ENCODE data around the gene CCM2.

The CCM2 gene

GRCh38 chr7:44981035-44981706 is 18.8 kb upstream of the CCM2 start:
- H3K79me2 ChIP-seq (ENCODE audit: insufficient read depth, low read depth): peaks cover 36% of the 10 kb centered on the region

GRCh38 chr7:44982535-44982923 is 17.5 kb upstream of the CCM2 start:
- TF ChIP-seq CTCF (conservative IDR thresholded peaks at IDR 0.05; ENCODE audit: low read depth, low read length): no peak
- H3K36me3 ChIP-seq (ENCODE audit: insufficient read depth): peaks cover 25% of the 10 kb centered on the region; the same call in 1 of the 2 replicates
- H3K27ac ChIP-seq: peak overlapping the region; percentile 17; the same call in 1 of the 2 replicates
- no peaks in the 10 kb centered on the region for H3K27me3 ChIP-seq (ENCODE audit: insufficient read depth, low read depth)
- peak overlapping the region; percentile 7; the same call in 1 of the 2 replicates for H3K4me2 ChIP-seq
- peaks cover 16% of the 10 kb centered on the region for H4K20me1 ChIP-seq (ENCODE audit: insufficient read depth)
- no peak overlapping the region for H2AFZ ChIP-seq (ENCODE audit: low read depth)
- H3K79me2 ChIP-seq (ENCODE audit: insufficient read depth, low read depth): peaks cover 47% of the 10 kb centered on the region
- H3K4me1 ChIP-seq (ENCODE audit: low read depth, poor library complexity, severe bottlenecking): peaks cover 56% of the 10 kb centered on the region
- H3K4me3 ChIP-seq (IDR thresholded peaks at IDR 0.05; ENCODE audit: insufficient read depth, low read depth, low read length): no peak overlapping the region
- no peak overlapping the region for H3K9ac ChIP-seq

More at GRCh38 chr7:44981035-44981706, 18.8 kb upstream of the CCM2 start:
- H3K9ac ChIP-seq: no peak overlapping the region
- no peak for TF ChIP-seq CTCF (conservative IDR thresholded peaks at IDR 0.05; ENCODE audit: low read depth, low read length)
- peak overlapping the region; percentile 38; the same call in 1 of the 2 replicates for H3K27ac ChIP-seq
- H3K36me3 ChIP-seq (ENCODE audit: insufficient read depth): peaks cover 25% of the 10 kb centered on the region; the same call in 1 of the 2 replicates
- H3K27me3 ChIP-seq (ENCODE audit: insufficient read depth, low read depth): no peaks in the 10 kb centered on the region
- H2AFZ ChIP-seq (ENCODE audit: low read depth): no peak overlapping the region
- H3K4me3 ChIP-seq (IDR thresholded peaks at IDR 0.05; ENCODE audit: insufficient read depth, low read depth, low read length): no peak overlapping the region
- H4K20me1 ChIP-seq (ENCODE audit: insufficient read depth): peaks cover 16% of the 10 kb centered on the region
- H3K4me2 ChIP-seq: peak overlapping the region; percentile 7; the same call in 1 of the 2 replicates
- peaks cover 50% of the 10 kb centered on the region for H3K4me1 ChIP-seq (ENCODE audit: low read depth, poor library complexity, severe bottlenecking)

- Histone ChIP-seq H3K27me3 (ENCODE audit: insufficient read depth, low read depth) (no peaks in the 10 kb centered on the region), H3K27ac (peak overlapping the region; percentile 17; the same call in 1 of the 2 replicates), H3K9ac (no peak overlapping the region), H4K20me1 (ENCODE audit: insufficient read depth) (peaks cover 16% of the 10 kb centered on the region), H3K4me3 (IDR thresholded peaks at IDR 0.05; ENCODE audit: insufficient read depth, low read depth, low read length) (no peak overlapping the region), H3K4me1 (ENCODE audit: low read depth, poor library complexity, severe bottlenecking) (peaks cover 59% of the 10 kb centered on the region), H3K4me2 (peak overlapping the region; percentile 7; the same call in 1 of the 2 replicates), H3K79me2 (ENCODE audit: insufficient read depth, low read depth) (peaks cover 47% of the 10 kb centered on the region), H3K36me3 (ENCODE audit: insufficient read depth) (peaks cover 25% of the 10 kb centered on the region; the same call in 1 of the 2 replicates), H2AFZ (ENCODE audit: low read depth) (no peak overlapping the region)
- no peak for TF ChIP-seq CTCF (conservative IDR thresholded peaks at IDR 0.05; ENCODE audit: low read depth, low read length)
Measured at GRCh38 chr7:44982970-44983369, 17.0 kb upstream of the CCM2 start.

- Histone ChIP-seq H3K4me2 (peak overlapping the region; percentile 100), H3K36me3 (ENCODE audit: insufficient read depth) (peaks cover 25% of the 10 kb centered on the region; the same call in 1 of the 2 replicates), H3K79me2 (ENCODE audit: insufficient read depth, low read depth) (peaks cover 47% of the 10 kb centered on the region), H4K20me1 (ENCODE audit: insufficient read depth) (peaks cover 16% of the 10 kb centered on the region), H3K4me3 (IDR thresholded peaks at IDR 0.05; ENCODE audit: insufficient read depth, low read depth, low read length) (no peak overlapping the region), H3K4me1 (ENCODE audit: low read depth, poor library complexity, severe bottlenecking) (peaks cover 59% of the 10 kb centered on the region), H3K27me3 (ENCODE audit: insufficient read depth, low read depth) (no peaks in the 10 kb centered on the region), H3K27ac (peak overlapping the region; percentile 95; the same call in 1 of the 2 replicates), H3K9ac (peak overlapping the region; percentile 100; the same call in 1 of the 2 replicates), H2AFZ (ENCODE audit: low read depth) (no peak overlapping the region)
- no peak for TF ChIP-seq CTCF (conservative IDR thresholded peaks at IDR 0.05; ENCODE audit: low read depth, low read length)
Measured at GRCh38 chr7:44983742-44984477, 16.1 kb upstream of the CCM2 start.

Data from KMS-11 (cell line).